ENCODE data around the gene B3GNT3.

GRCh38 chr19:17794412-17794730 lies 567 bp upstream of the B3GNT3 start:
- TF ChIP-seq USF1 (IDR thresholded peaks at IDR 0.05) (no peak), TAF1 (IDR thresholded peaks at IDR 0.05; ENCODE audit: low read depth) (no peak), MAX (IDR thresholded peaks at IDR 0.05) (no peak), RAD21 (IDR thresholded peaks at IDR 0.05; ENCODE audit: low read depth) (no peak; the same call in 1 of the 2 replicates), TCF12 (IDR thresholded peaks at IDR 0.05; ENCODE audit: low read depth) (no peak), EP300 (IDR thresholded peaks at IDR 0.05; ENCODE audit: borderline replicate concordance) (no peak), CEBPB (IDR thresholded peaks at IDR 0.05) (no peak), REST (IDR thresholded peaks at IDR 0.05; ENCODE audit: low read depth) (no peak), TEAD4 (IDR thresholded peaks at IDR 0.05) (no peak), YY1 (IDR thresholded peaks at IDR 0.05; ENCODE audit: low read depth) (no peak), CREB1 (IDR thresholded peaks at IDR 0.05; ENCODE audit: low read depth) (no peak), FOXM1 (IDR thresholded peaks at IDR 0.05; ENCODE audit: borderline replicate concordance, low read depth) (no peak)
